ENCODE results near the gene ZFAND6.
A peak's percentile ranks its signal among the peaks of the same experiment; 100 is the strongest.
"Not testable (repeated sequence)": the region's sequence is repeated elsewhere in the genome, so short reads cannot be mapped to it uniquely, and the experiment has no call there.

The ZFAND6 gene

DNA sequence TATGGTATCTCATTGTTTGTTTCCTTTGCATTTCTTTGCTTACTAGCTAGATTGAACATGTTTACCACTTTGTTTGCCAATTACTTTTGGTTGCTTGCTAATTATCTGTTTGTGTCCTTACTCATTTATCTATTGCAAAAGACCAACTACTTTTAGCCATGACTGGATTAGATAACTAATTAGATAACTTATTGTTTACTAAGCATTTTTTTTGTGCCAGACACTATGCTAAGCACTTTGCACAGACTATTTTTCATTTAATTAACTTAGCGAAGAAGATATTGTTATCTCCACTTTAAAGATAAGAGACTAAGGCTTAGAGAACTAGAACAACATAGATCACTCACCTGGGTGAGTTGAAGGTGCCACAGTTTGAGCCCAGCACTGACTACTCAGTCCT, 16.9 kb upstream of the ZFAND6 start:
- H3K36me3 ChIP-seq (ENCODE audit: control insufficient read depth in 5 of 5, insufficient read depth in 5 of 5, low read length in 5 of 5): no peaks in the 10 kb centered on the region
- H3K9me3 ChIP-seq (ENCODE audit: control insufficient read depth in 5 of 5, low read length in 5 of 5): no peaks in the 10 kb centered on the region
- H3K4me1 ChIP-seq (ENCODE audit: control insufficient read depth in 5 of 5, insufficient read depth in 5 of 5, low read length in 5 of 5): no peaks in the 10 kb centered on the region
- no peak overlapping the region for H3K27ac ChIP-seq (ENCODE audit: low read depth, low read length)
- no peaks in the 10 kb centered on the region for H3K27me3 ChIP-seq (ENCODE audit: control insufficient read depth in 5 of 5, insufficient read depth in 4 of 5, low read length in 5 of 5)
- H3K9ac ChIP-seq (ENCODE audit: low read length in 5 of 5): no peak overlapping the region
- no peak overlapping the region for H3K4me3 ChIP-seq (ENCODE audit: low read depth in 1 of 5, low read length in 5 of 5)

DNA sequence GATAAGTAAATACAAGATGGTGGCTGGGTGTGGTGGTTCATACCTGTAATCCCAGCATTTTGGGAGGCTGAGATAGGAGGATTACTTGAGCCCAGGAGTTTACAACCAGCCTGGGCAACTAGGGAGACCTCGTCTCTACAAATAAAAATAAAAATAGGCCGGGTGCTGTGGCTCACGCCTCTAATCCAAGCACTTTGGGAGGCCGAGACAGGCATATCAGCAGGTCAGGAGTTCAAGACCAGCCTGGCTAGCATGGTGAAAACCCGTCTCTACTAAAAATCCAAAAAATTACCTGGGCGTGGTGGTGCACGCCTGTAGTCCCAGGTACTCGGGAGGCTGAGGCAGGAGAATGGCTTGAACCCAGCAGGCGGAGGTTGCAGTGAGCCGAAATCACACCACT, 14.3 kb upstream of the ZFAND6 start:
- H3K27me3 ChIP-seq (ENCODE audit: control insufficient read depth in 5 of 5, insufficient read depth in 4 of 5, low read length in 5 of 5); H3K27ac ChIP-seq (ENCODE audit: low read depth, low read length): not testable (repeated sequence)

DNA sequence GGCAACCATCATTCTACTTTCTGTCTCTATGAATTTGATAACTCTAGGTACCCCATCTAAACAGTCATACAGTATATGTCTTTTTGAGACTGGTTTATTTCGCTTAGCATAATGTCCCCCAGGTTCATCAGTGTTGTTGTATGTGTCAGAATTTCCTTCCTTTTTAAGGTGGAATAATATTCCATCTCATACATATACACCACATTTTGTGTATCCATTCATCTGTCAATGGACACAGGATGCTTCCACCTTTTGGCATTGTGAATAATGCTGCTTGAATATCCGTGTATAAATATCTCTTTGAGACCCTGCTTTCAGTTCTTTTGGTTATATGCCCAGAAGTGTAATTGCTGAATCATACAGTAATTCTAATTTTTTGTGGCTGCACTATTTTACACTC, 10.4 kb upstream of the ZFAND6 start:
- Histone ChIP-seq H3K27ac (ENCODE audit: low read depth, low read length) (no peak overlapping the region), H3K36me3 (ENCODE audit: control insufficient read depth in 5 of 5, insufficient read depth in 5 of 5, low read length in 5 of 5) (no peaks in the 10 kb centered on the region), H3K9me3 (ENCODE audit: control insufficient read depth in 5 of 5, low read length in 5 of 5) (no peaks in the 10 kb centered on the region), H3K4me3 (ENCODE audit: low read depth in 1 of 5, low read length in 5 of 5) (no peak overlapping the region), H3K4me1 (ENCODE audit: control insufficient read depth in 5 of 5, insufficient read depth in 5 of 5, low read length in 5 of 5) (no peaks in the 10 kb centered on the region), H3K9ac (ENCODE audit: low read length in 5 of 5) (no peak overlapping the region), H3K27me3 (ENCODE audit: control insufficient read depth in 5 of 5, insufficient read depth in 4 of 5, low read length in 5 of 5) (no peaks in the 10 kb centered on the region)

More for the DNA sequence above, 14.3 kb upstream of the ZFAND6 start:
- H3K4me1 ChIP-seq (ENCODE audit: control insufficient read depth in 5 of 5, insufficient read depth in 5 of 5, low read length in 5 of 5); H3K4me3 ChIP-seq (ENCODE audit: low read depth in 1 of 5, low read length in 5 of 5); H3K9me3 ChIP-seq (ENCODE audit: control insufficient read depth in 5 of 5, low read length in 5 of 5); H3K36me3 ChIP-seq (ENCODE audit: control insufficient read depth in 5 of 5, insufficient read depth in 5 of 5, low read length in 5 of 5); H3K9ac ChIP-seq (ENCODE audit: low read length in 5 of 5): not testable (repeated sequence)

DNA sequence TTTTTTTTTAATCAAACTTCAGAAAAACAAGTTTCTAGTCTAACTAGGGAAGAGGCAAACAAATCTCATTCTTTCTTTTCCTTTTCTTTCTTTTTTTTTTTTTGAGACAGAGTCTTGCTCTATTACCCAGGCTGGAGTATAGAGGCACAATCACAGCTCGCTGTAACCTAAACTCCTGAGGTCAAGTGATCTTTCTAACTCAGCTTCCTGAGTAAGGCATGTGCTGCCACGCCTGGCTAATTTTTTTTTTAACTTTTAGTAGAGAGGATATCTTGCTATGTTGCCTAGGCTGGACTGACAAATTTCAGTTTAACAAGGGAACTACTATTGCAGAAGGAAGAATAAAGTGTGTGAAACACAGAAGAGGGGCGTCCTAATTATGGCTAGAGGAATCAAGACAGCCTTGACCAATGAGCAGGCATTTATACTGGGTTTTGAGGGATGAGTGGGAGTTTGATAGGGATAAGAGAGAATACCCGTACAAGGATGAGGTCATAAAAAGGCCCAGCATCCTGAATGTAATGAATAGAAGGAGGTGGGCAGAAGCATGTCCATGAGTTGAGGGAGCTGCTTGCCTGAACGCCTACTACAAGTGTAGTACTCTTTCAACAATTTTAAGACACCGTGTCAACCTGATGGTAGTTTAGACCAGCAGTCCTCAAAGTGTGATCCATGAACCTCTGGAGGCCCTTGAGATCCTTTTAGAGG, 6.7 kb upstream of the ZFAND6 start:
- H3K4me1 ChIP-seq (ENCODE audit: control insufficient read depth in 5 of 5, insufficient read depth in 5 of 5, low read length in 5 of 5): no peaks in the 10 kb centered on the region
- H3K27ac ChIP-seq (ENCODE audit: low read depth, low read length): no peak overlapping the region
- no peak overlapping the region for H3K9ac ChIP-seq (ENCODE audit: low read length in 5 of 5)
- H3K9me3 ChIP-seq (ENCODE audit: control insufficient read depth in 5 of 5, low read length in 5 of 5): no peaks in the 10 kb centered on the region
- H3K36me3 ChIP-seq (ENCODE audit: control insufficient read depth in 5 of 5, insufficient read depth in 5 of 5, low read length in 5 of 5): no peaks in the 10 kb centered on the region
- H3K4me3 ChIP-seq (ENCODE audit: low read depth in 1 of 5, low read length in 5 of 5): no peak overlapping the region
- H3K27me3 ChIP-seq (ENCODE audit: control insufficient read depth in 5 of 5, insufficient read depth in 4 of 5, low read length in 5 of 5): no peaks in the 10 kb centered on the region

DNA sequence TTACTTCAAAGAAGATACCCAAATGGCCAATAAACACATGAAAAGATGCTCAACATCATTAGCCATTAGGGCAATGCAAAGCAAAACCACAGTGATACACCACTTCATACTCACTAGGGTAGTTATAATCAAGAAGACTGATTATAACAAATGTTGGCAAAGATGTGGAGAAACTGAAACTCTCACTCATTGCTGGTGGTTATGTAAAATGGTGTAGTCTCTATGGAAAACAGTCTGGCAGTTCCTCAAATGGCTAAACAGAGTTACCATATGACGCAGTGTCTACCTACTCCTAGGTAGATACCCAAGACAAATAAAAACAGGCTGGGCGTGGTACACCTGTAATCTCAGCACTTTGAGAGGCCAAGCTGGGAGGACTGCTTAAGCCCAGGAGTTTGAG, 3.5 kb upstream of the ZFAND6 start:
- Histone ChIP-seq H3K36me3 (ENCODE audit: control insufficient read depth in 5 of 5, insufficient read depth in 5 of 5, low read length in 5 of 5) (no peaks in the 10 kb centered on the region), H3K27ac (ENCODE audit: low read depth, low read length) (no peak overlapping the region), H3K9ac (ENCODE audit: low read length in 5 of 5) (no peak overlapping the region), H3K27me3 (ENCODE audit: control insufficient read depth in 5 of 5, insufficient read depth in 4 of 5, low read length in 5 of 5) (no peaks in the 10 kb centered on the region), H3K9me3 (ENCODE audit: control insufficient read depth in 5 of 5, low read length in 5 of 5) (no peaks in the 10 kb centered on the region), H3K4me3 (ENCODE audit: low read depth in 1 of 5, low read length in 5 of 5) (no peak overlapping the region), H3K4me1 (ENCODE audit: control insufficient read depth in 5 of 5, insufficient read depth in 5 of 5, low read length in 5 of 5) (peaks cover 3 to 13% (median 10%) of the 10 kb centered on the region in 5 donors)

DNA sequence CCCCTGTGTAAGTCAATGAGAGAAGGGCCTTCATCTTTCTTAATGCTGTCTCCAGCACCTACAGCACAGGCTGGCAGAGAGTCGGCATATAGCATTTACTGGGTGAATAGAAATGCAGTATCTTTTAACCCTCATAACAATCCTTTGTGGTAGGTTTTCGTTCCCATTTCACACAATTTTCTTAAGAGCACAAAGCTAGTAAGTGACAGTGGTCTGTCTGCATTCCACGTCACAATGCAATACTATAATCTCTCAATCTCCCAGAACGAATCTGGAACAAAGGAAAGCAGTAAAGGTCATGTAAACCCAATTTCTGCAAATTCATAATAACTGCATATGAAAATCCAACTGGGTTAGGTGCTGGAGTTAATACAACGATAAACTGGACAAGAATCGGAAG, 1.4 kb upstream of the ZFAND6 start:
- Histone ChIP-seq H3K4me1 (ENCODE audit: control insufficient read depth in 5 of 5, insufficient read depth in 5 of 5, low read length in 5 of 5) (peaks cover 3 to 33% (median 28%) of the 10 kb centered on the region in 5 donors), H3K4me3 (ENCODE audit: low read depth in 1 of 5, low read length in 5 of 5) (no peak overlapping the region), H3K9me3 (ENCODE audit: control insufficient read depth in 5 of 5, low read length in 5 of 5) (no peaks in the 10 kb centered on the region), H3K36me3 (ENCODE audit: control insufficient read depth in 5 of 5, insufficient read depth in 5 of 5, low read length in 5 of 5) (no peaks in the 10 kb centered on the region), H3K27me3 (ENCODE audit: control insufficient read depth in 5 of 5, insufficient read depth in 4 of 5, low read length in 5 of 5) (no peaks in the 10 kb centered on the region), H3K9ac (ENCODE audit: low read length in 5 of 5) (no peak overlapping the region), H3K27ac (ENCODE audit: low read depth, low read length) (no peak overlapping the region)

DNA sequence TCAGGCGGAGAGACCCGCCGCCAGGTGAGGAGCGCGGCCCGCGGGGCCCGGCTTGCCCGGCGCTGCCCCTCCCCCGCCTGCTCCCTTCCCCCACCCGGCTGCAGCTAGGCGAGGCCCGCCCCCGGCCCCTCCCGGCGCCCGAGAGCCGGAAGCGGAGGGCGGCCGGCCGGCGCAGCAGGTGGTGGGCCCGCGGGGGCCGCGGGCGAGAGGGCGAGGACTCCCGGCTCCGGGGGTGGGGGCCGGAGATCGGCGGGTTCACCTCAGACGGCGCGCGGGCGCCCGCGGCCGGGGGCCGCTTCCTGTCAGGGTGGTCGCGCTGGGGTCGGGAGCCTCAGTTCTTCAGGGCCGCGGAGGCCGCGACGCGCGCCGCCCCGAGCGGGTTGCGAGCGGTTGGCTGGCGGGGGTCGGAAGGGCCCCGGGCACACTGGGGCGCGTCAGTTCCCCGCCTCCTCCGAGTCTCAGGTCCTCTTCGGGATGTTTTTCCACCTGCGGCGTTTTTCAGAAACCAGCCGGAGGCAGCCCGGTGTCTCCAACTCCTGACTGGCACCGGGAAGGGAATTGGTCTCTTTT, 395 bp downstream of the ZFAND6 start:
- Histone ChIP-seq H3K27me3 (ENCODE audit: control insufficient read depth in 5 of 5, insufficient read depth in 4 of 5, low read length in 5 of 5) (no peaks in the 10 kb centered on the region), H3K4me3 (ENCODE audit: low read depth in 1 of 5, low read length in 5 of 5) (peak overlapping the region; percentile 75 to 87 (median 80)), H3K4me1 (ENCODE audit: control insufficient read depth in 5 of 5, insufficient read depth in 5 of 5, low read length in 5 of 5) (peaks cover 3 to 37% (median 28%) of the 10 kb centered on the region in 5 donors), H3K9me3 (ENCODE audit: control insufficient read depth in 5 of 5, low read length in 5 of 5) (no peaks in the 10 kb centered on the region), H3K9ac (ENCODE audit: low read length in 5 of 5) (peak overlapping the region; percentile 68 to 92 (median 86)), H3K27ac (ENCODE audit: low read depth, low read length) (peak overlapping the region; percentile 90), H3K36me3 (ENCODE audit: control insufficient read depth in 5 of 5, insufficient read depth in 5 of 5, low read length in 5 of 5) (no peaks in the 10 kb centered on the region)

DNA sequence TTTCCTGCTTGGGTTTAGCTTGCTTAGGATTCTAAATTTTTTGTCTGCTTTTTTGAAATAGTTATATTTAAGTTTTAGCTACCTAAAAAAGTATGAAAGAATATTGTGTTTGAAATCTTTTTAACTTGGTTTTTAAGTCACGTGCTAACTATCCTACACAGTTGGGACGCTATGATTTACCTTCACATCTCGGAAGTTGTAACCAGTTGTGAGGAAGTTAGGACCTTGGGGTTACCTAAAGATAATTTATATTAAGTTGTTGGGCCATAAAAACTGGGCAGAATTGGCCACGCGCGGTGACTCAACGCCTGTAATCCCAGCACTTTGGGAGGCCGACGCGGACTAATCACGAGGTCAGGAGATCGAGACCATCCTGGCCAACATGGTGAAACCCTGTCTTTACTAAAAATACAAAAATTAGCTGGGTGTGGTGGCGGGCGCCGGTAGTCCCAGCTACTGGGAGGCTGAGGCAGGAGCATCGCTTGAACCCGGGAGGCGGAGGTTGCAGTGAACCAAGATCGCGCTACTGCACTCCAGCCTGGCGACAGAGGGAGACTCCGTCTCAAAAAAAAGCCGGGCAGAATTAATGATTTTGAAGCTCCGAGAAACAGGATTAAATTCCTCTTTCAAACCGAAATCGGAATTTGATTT, 1.0 kb downstream of the ZFAND6 start:
- Histone ChIP-seq H3K9me3 (ENCODE audit: control insufficient read depth in 5 of 5, low read length in 5 of 5) (no peaks in the 10 kb centered on the region), H3K4me3 (ENCODE audit: low read depth in 1 of 5, low read length in 5 of 5) (peak overlapping the region; percentile 75 to 87 (median 80)), H3K4me1 (ENCODE audit: control insufficient read depth in 5 of 5, insufficient read depth in 5 of 5, low read length in 5 of 5) (peaks cover 3 to 37% (median 28%) of the 10 kb centered on the region in 5 donors), H3K27ac (ENCODE audit: low read depth, low read length) (peak overlapping the region; percentile 90), H3K36me3 (ENCODE audit: control insufficient read depth in 5 of 5, insufficient read depth in 5 of 5, low read length in 5 of 5) (no peaks in the 10 kb centered on the region), H3K27me3 (ENCODE audit: control insufficient read depth in 5 of 5, insufficient read depth in 4 of 5, low read length in 5 of 5) (no peaks in the 10 kb centered on the region), H3K9ac (ENCODE audit: low read length in 5 of 5) (peak overlapping the region; percentile 68 to 92 (median 86))

DNA sequence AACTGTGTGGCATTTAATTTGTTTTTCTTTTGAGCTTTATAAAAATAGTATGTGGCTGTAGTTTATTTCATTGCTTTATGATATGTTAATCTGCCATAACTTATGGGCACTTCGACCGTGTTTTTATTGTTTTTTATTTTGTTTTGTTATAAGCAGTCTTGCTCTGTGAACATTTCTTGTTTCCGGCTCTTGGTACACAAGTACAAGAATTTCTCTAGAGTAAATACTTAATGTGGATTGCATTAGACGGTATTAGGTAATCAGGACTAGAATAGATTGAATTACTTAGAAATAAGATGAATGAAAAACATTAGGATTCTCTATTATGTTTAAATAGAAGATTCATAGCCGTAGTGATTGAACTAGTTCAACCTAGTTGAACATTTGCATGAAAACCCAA, 2.1 kb downstream of the ZFAND6 start:
- H3K27me3 ChIP-seq (ENCODE audit: control insufficient read depth in 5 of 5, insufficient read depth in 4 of 5, low read length in 5 of 5): no peaks in the 10 kb centered on the region
- peaks cover 3 to 37% (median 28%) of the 10 kb centered on the region in 5 donors for H3K4me1 ChIP-seq (ENCODE audit: control insufficient read depth in 5 of 5, insufficient read depth in 5 of 5, low read length in 5 of 5)
- peak overlapping the region in 4 of 5 donors; percentile 2 to 86 (median 63) for H3K9ac ChIP-seq (ENCODE audit: low read length in 5 of 5)
- H3K36me3 ChIP-seq (ENCODE audit: control insufficient read depth in 5 of 5, insufficient read depth in 5 of 5, low read length in 5 of 5): no peaks in the 10 kb centered on the region
- peak overlapping the region; percentile 90 for H3K27ac ChIP-seq (ENCODE audit: low read depth, low read length)
- no peaks in the 10 kb centered on the region for H3K9me3 ChIP-seq (ENCODE audit: control insufficient read depth in 5 of 5, low read length in 5 of 5)
- H3K4me3 ChIP-seq (ENCODE audit: low read depth in 1 of 5, low read length in 5 of 5): peak overlapping the region in 3 of 5 donors; percentile 75 to 87 (median 80)

DNA sequence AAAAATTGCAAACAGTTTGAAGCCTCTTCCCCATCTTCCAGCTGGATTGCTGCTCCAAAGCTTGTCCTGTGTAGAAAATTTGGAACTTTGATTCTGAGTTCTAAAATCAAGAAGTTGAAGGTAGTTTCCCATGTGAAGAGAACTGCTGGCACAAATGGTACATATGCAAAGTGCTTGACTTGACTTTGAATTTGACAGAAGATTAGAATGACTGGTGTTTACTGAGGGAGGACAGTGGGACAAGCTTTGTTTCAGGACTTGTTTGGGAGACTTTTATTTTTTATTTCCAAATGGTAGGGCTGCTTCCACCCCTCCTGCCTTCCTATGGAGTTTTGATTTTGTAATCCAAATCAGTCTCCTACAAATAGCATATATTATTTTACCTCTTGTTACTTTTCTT, 7.4 kb downstream of the ZFAND6 start:
- Histone ChIP-seq H3K9me3 (ENCODE audit: control insufficient read depth in 5 of 5, low read length in 5 of 5) (no peaks in the 10 kb centered on the region), H3K9ac (ENCODE audit: low read length in 5 of 5) (no peak overlapping the region), H3K4me1 (ENCODE audit: control insufficient read depth in 5 of 5, insufficient read depth in 5 of 5, low read length in 5 of 5) (peaks cover 0 to 43% (median 20%) of the 10 kb centered on the region in 5 donors), H3K36me3 (ENCODE audit: control insufficient read depth in 5 of 5, insufficient read depth in 5 of 5, low read length in 5 of 5) (no peaks in the 10 kb centered on the region), H3K27me3 (ENCODE audit: control insufficient read depth in 5 of 5, insufficient read depth in 4 of 5, low read length in 5 of 5) (no peaks in the 10 kb centered on the region), H3K4me3 (ENCODE audit: low read depth in 1 of 5, low read length in 5 of 5) (no peak overlapping the region), H3K27ac (ENCODE audit: low read depth, low read length) (no peak overlapping the region)
